Tibial nerve (tissue), 4 donors: ENCODE results near the gene SLC35G3. TPM values are rescaled to one million over a fixed set of nuclear protein-coding genes. Genes with fewer than 3 reads are reported as not detected.
"Not testable (repeated sequence)": the region's sequence is repeated elsewhere in the genome, so short reads cannot be mapped to it uniquely, and the experiment has no call there.

Experiments used
- DNase-seq, 2 donors: peaks; one replicate each; pipeline ENCODE4 v3.0.0-alpha.2; 2019; ENCODE audit warnings: low spot score in 2 of 2
- H3K27ac ChIP-seq, 4 donors: fragments of 200-600 bp; sonication (generic) in 3 of 4; one replicate each; pipeline ENCODE4 v1.5.1; 2017 to 2019; ENCODE audit warnings: mild to moderate bottlenecking in 1 of 4
- H3K27me3 ChIP-seq, 2 donors: fragments of 200-600 bp; sonication (generic) in 1 of 2; one replicate each; pipeline versions ENCODE4 v1.5.1 to v1.6.0; 2017 to 2019
- H3K36me3 ChIP-seq, 3 donors: fragments of 200-600 bp; sonication (generic); one replicate each; pipeline ENCODE4 v1.5.1; 2018 to 2019
- H3K4me1 ChIP-seq, 4 donors: fragments of 200-600 bp; sonication (generic) in 3 of 4; one replicate each; pipeline ENCODE4 v1.5.1; 2017 to 2019
- H3K4me3 ChIP-seq, 4 donors: fragments of 200-600 bp; sonication (generic) in 3 of 4; one replicate each; pipeline ENCODE4 v1.5.1; 2017 to 2019; ENCODE audit warnings: mild to moderate bottlenecking in 1 of 4, moderate library complexity in 1 of 4
- H3K9me3 ChIP-seq, 4 donors: fragments of 200-600 bp; sonication (generic) in 3 of 4; one replicate each; pipeline ENCODE4 v1.5.1; 2017 to 2019
- EP300 ChIP-seq, 2 donors: sonication (generic); formaldehyde crosslinking; IDR thresholded peaks; one replicate each; pipeline ENCODE4 v1.6.1; 2017; ENCODE audit warnings: antibody characterized with exemption in 2 of 2, mild to moderate bottlenecking in 1 of 2
- POLR2A ChIP-seq, 2 donors: fragments of 450-650 bp; IDR thresholded peaks; one replicate each; pipeline ENCODE4 v1.6.1; 2017; ENCODE audit warnings: antibody characterized with exemption in 2 of 2, mild to moderate bottlenecking in 2 of 2, moderate library complexity in 2 of 2
- WGBS, 2 donors: methylation state at CpG; one replicate each; pipeline ENCODE4 v1.1.5; 2018; 5-methylcytosine and 5-hydroxymethylcytosine counted together
- total RNA-seq, 4 donors: library from RNA; depleted of rRNA; stranded (reverse); fragments of >200 nt; gene quantifications; one replicate each; pipeline ENCODE4 v1.1.0, GENCODE V29; 2016
- TF ChIP-seq, protein P1 (sequence below), 5 experiments: fragments of 200-600 bp in 3 of 5; fragments of 450-650 bp in 2 of 5; sonication (generic) in 3 of 5; IDR thresholded peaks; one replicate each; pipeline ENCODE4 v1.5.1; 2016 to 2019; ENCODE audit warnings: antibody characterized with exemption in 5 of 5, mild to moderate bottlenecking in 3 of 5, moderate library complexity in 2 of 5

The SLC35G3 gene
- total RNA-seq, 4 donors from 2014 or later, result not detected

DNA sequence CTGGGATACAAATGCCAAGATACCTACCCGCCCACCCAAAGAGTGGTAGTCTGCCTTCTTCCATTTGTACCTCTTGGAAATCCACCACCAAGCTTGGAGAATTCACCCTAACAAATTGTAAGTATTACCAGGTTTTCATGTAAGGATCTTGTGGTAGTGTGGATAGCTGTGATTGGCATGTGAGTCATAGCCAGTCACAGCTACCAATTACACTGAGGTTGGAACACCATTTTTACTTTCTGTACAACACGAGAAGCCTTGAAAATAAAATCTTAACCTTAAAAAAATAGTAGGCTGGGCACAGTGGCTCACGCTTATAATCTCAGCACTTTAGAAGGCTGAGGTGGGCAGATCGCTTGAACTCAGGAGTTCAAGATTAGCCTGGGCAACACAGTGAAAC lies 18.5 kb upstream of the SLC35G3 start:
- 85 to 88% methylated on average over 4 of the region's 4 CpGs for WGBS, 2 donors
- TF ChIP-seq, protein P1, sequence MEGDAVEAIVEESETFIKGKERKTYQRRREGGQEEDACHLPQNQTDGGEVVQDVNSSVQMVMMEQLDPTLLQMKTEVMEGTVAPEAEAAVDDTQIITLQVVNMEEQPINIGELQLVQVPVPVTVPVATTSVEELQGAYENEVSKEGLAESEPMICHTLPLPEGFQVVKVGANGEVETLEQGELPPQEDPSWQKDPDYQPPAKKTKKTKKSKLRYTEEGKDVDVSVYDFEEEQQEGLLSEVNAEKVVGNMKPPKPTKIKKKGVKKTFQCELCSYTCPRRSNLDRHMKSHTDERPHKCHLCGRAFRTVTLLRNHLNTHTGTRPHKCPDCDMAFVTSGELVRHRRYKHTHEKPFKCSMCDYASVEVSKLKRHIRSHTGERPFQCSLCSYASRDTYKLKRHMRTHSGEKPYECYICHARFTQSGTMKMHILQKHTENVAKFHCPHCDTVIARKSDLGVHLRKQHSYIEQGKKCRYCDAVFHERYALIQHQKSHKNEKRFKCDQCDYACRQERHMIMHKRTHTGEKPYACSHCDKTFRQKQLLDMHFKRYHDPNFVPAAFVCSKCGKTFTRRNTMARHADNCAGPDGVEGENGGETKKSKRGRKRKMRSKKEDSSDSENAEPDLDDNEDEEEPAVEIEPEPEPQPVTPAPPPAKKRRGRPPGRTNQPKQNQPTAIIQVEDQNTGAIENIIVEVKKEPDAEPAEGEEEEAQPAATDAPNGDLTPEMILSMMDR (IDR thresholded peaks at IDR 0.05), result no peak
- no peak for TF ChIP-seq POLR2A (IDR thresholded peaks at IDR 0.05)
- no peak for TF ChIP-seq EP300 (IDR thresholded peaks at IDR 0.05)
- H3K36me3 ChIP-seq, result no peaks in the 10 kb centered on the region
- no peaks in the 10 kb centered on the region for H3K4me1 ChIP-seq
- H3K9me3 ChIP-seq, result peaks cover 0 to 7% (median 0%) of the 10 kb centered on the region in 4 donors
- H3K27ac ChIP-seq, result no peak overlapping the region
- H3K4me3 ChIP-seq, result no peak overlapping the region
- H3K27me3 ChIP-seq, result no peaks in the 10 kb centered on the region
- no peak for DNase-seq

DNA sequence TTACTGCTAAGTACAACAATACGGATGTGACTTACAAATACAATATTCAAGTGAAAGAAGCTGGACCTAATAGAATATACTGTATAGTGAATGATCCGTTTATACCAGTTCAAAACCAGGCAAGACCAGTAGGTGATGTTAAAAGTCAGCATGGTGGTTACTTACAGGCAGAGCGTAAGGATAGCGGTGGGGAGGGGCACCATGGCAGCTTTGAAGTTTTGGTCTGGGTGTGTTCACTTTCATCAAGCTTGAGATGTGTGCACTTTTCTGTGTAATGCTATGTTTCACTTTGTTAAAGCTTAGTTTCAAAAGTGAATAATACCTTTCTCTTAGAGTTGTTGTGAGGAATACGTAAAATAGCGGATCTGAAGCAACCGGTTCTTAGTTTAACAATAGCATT lies 16.5 kb upstream of the SLC35G3 start:
- 89 to 94% methylated on average over 7 of the region's 7 CpGs for WGBS, 2 donors
- TF ChIP-seq EP300 (IDR thresholded peaks at IDR 0.05), result no peak
- TF ChIP-seq POLR2A (IDR thresholded peaks at IDR 0.05), result no peak
- TF ChIP-seq, protein P1 (IDR thresholded peaks at IDR 0.05), result no peak
- no peak overlapping the region for H3K27ac ChIP-seq
- H3K9me3 ChIP-seq, result peaks cover 0 to 7% (median 0%) of the 10 kb centered on the region in 4 donors
- no peak for DNase-seq
- H3K4me3 ChIP-seq, result no peak overlapping the region
- no peaks in the 10 kb centered on the region for H3K27me3 ChIP-seq
- H3K4me1 ChIP-seq, result no peaks in the 10 kb centered on the region
- no peaks in the 10 kb centered on the region for H3K36me3 ChIP-seq

DNA sequence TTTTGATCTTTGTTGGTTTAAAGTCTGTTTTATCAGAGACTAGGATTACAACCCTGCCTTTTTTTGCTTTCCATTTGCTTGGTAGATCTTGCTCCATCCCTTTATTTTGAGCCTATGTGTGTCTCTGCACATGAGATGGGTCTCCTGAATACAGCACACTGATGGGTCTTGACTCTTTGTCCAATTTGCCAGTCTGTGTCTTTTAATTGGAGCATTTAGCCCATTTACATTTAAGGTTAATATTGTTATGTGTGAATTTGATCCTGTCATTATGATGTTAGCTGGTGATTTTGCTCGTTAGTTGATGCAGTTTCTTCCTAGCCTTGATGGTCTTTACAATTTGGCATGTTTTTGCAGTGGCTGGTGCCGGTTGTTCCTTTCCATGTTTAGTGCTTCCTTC lies 8.4 kb upstream of the SLC35G3 start:
- not testable (repeated sequence) for DNase-seq

GRCh38 chr17:35195062-35195461 lies 869 bp upstream of the SLC35G3 start:
- not testable (repeated sequence) for H3K27me3 ChIP-seq, DNase-seq, H3K27ac ChIP-seq, H3K36me3 ChIP-seq, H3K4me1 ChIP-seq, H3K4me3 ChIP-seq
- 94 to 96% methylated on average over 17 to 27 of the region's 31 CpGs for WGBS, 2 donors
- peaks cover 0 to 27% (median 0%) of the 10 kb centered on the region in 4 donors for H3K9me3 ChIP-seq

More for the DNA sequence above, 8.4 kb upstream of the SLC35G3 start:
- WGBS, 2 donors, result 60 to 82% methylated on average over 1 to 2 of the region's 2 CpGs
- H3K27me3 ChIP-seq, H3K4me1 ChIP-seq, H3K4me3 ChIP-seq, H3K36me3 ChIP-seq, H3K27ac ChIP-seq: not testable (repeated sequence)
- peaks cover 0 to 24% (median 0%) of the 10 kb centered on the region in 4 donors for H3K9me3 ChIP-seq

DNA sequence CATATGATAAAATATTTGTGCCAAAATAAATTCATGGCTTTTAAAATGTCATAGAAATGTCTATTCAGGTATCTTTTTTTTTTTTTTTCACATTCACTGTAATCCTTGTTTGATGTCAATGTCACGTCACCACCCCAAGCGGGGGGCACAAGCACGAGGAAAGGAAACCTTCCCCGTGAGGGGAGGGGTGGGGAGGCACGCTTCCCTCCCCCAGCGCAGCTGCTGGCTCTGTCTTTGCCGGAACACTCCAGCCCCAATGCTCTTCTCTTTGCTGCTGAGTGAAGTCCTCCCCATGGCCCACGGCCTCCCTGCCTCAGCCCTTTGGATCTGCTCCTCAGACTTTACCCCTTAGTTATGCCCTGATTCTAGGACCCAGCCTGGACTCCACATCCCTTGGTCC lies 1.5 kb downstream of the SLC35G3 start:
- no peaks in the 10 kb centered on the region for H3K4me1 ChIP-seq
- H3K9me3 ChIP-seq, result peaks cover 0 to 16% (median 0%) of the 10 kb centered on the region in 4 donors
- H3K27ac ChIP-seq, result no peak overlapping the region
- no peaks in the 10 kb centered on the region for H3K27me3 ChIP-seq
- WGBS, 2 donors, result 78 to 85% methylated on average over 8 of the region's 8 CpGs
- TF ChIP-seq EP300 (IDR thresholded peaks at IDR 0.05), result no peak
- no peak for TF ChIP-seq POLR2A (IDR thresholded peaks at IDR 0.05)
- TF ChIP-seq, protein P1 (IDR thresholded peaks at IDR 0.05), result no peak
- no peak for DNase-seq
- H3K36me3 ChIP-seq, result no peaks in the 10 kb centered on the region
- H3K4me3 ChIP-seq, result no peak overlapping the region

DNA sequence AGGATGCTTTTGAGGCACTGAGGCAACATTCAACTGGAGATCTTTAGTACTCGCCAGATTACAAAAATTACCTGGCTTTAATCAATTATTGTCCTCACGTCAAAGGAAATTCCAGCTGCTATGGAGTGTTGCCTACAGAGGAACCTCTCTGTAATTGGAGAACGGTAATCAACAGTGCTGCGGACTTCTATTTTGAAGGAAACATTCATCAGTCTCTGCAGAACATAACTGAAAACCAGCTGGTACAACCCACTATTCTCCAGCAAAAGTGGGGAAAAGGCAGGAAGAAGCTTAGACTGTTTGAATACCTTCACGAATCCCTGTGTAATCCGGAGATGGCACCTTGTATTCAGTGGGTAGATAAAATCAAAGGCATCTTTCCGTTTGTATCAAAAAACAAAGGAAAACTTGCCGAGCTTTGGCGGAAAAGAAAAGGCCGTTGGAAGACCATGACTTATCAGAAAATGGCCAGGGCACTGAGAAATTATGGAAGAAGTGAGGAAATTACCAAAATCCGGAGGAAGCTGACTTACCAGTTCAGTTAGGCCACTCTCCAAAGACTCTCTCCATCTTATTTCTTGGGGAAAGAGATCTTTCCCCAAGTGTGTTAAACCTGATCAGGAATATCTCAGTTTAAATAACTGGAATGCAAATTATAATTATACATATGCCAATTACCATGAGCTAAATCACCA lies 3.0 kb downstream of the SLC35G3 start:
- no peak for DNase-seq

More for the DNA sequence above, 3.0 kb downstream of the SLC35G3 start:
- H3K9me3 ChIP-seq, result peaks cover 0 to 8% (median 0%) of the 10 kb centered on the region in 4 donors
- 74 to 77% methylated on average over 11 of the region's 11 CpGs for WGBS, 2 donors
- H3K27ac ChIP-seq, result no peak overlapping the region
- H3K4me1 ChIP-seq, result no peaks in the 10 kb centered on the region
- no peaks in the 10 kb centered on the region for H3K27me3 ChIP-seq
- no peak overlapping the region for H3K4me3 ChIP-seq
- H3K36me3 ChIP-seq, result no peaks in the 10 kb centered on the region
- TF ChIP-seq, protein P1 (IDR thresholded peaks at IDR 0.05), result no peak
- TF ChIP-seq POLR2A (IDR thresholded peaks at IDR 0.05) (no peak), EP300 (IDR thresholded peaks at IDR 0.05) (no peak)
